Ascending aorta (tissue), 2 donors: ENCODE results near the gene PRUNE2. TPM values are rescaled to one million over a fixed set of nuclear protein-coding genes. Genes with fewer than 3 reads are reported as not detected.
A peak's percentile ranks its signal among the peaks of the same experiment; 100 is the strongest.

Experiments used
- DNase-seq, 2 donors: peaks; one replicate each; pipeline ENCODE4 v3.0.0-alpha.2; 2019; ENCODE audit warnings: low spot score in 2 of 2
- H3K27ac ChIP-seq, 2 donors: fragments of 200-600 bp; sonication (generic); one replicate each; pipeline ENCODE4 v1.5.1; 2016 to 2017; ENCODE audit warnings: mild to moderate bottlenecking in 1 of 2
- H3K27me3 ChIP-seq: fragments of 200-600 bp; sonication (generic); one replicate; pipeline ENCODE4 v1.5.1; 2017
- H3K36me3 ChIP-seq, 2 donors: fragments of 200-600 bp; sonication (generic); one replicate each; pipeline ENCODE4 v1.5.1; 2016
- H3K4me1 ChIP-seq, 2 donors: fragments of 200-600 bp; sonication (generic); one replicate each; pipeline ENCODE4 v1.5.1; 2016 to 2017; ENCODE audit warnings: mild to moderate bottlenecking in 1 of 2
- H3K4me3 ChIP-seq, 2 donors: fragments of 200-600 bp; sonication (generic); one replicate each; pipeline ENCODE4 v1.5.1; 2016 to 2017; ENCODE audit warnings: mild to moderate bottlenecking in 1 of 2
- H3K9me3 ChIP-seq, 2 donors: fragments of 200-600 bp; sonication (generic); one replicate each; pipeline ENCODE4 v1.5.1; 2016
- CTCF ChIP-seq, 3 experiments: fragments of 200-600 bp in 2 of 3; fragments of 450-650 bp in 1 of 3; sonication (generic) in 2 of 3; IDR thresholded peaks; one replicate each; pipeline ENCODE4 v1.5.1; 2016 to 2019; ENCODE audit warnings: antibody characterized with exemption in 3 of 3, mild to moderate bottlenecking in 1 of 3, moderate library complexity in 1 of 3
- intact Hi-C: fragments of 100-400 bp; cut with DNase I; formaldehyde crosslinking; loops from one replicate; pipeline ENCODE4 v1.15.1; 2023
- total RNA-seq: library from RNA; depleted of rRNA; stranded (reverse); fragments of >200 nt; gene quantifications from one replicate; pipeline ENCODE4 v1.1.0, GENCODE V29; 2016

PRUNE2 gene
- total RNA-seq, 1 donor from 2014 or later: 200 TPM

- no peaks in the 10 kb centered on the region for H3K36me3 ChIP-seq
- H3K4me3 ChIP-seq: no peak overlapping the region
- H3K27me3 ChIP-seq: no peaks in the 10 kb centered on the region
- no peak overlapping the region for H3K27ac ChIP-seq
- TF ChIP-seq CTCF (IDR thresholded peaks at IDR 0.05): no peak
- no peaks in the 10 kb centered on the region for H3K9me3 ChIP-seq
- intact Hi-C loops: no loop called here
- DNase-seq: no peak
- no peaks in the 10 kb centered on the region for H3K4me1 ChIP-seq
Measured at GRCh38 chr9:76725011-76725546, 180.8 kb downstream of the PRUNE2 start.

- H3K9me3 ChIP-seq: no peaks in the 10 kb centered on the region
- no peak for TF ChIP-seq CTCF (IDR thresholded peaks at IDR 0.05)
- no peak for DNase-seq
- intact Hi-C loops: no loop called here
- no peak overlapping the region for H3K4me3 ChIP-seq
- H3K27me3 ChIP-seq: no peaks in the 10 kb centered on the region
- H3K27ac ChIP-seq: no peak overlapping the region
- peaks cover 0 to 10% of the 10 kb centered on the region in 2 donors for H3K4me1 ChIP-seq
- no peaks in the 10 kb centered on the region for H3K36me3 ChIP-seq
Measured at GRCh38 chr9:76720245-76720644, 185.7 kb downstream of the PRUNE2 start.

GRCh38 chr9:76718166-76718565 is 187.7 kb downstream of the PRUNE2 start:
- intact Hi-C loops: loop anchor here (5.0 to 10.0 kb wide), 3 partner anchors 183 to 209 kb away; partner anchors contain the start of gene PRUNE2
- no peaks in the 10 kb centered on the region for H3K9me3 ChIP-seq
- H3K36me3 ChIP-seq: peaks cover 3 to 6% of the 10 kb centered on the region in 2 donors
- H3K4me3 ChIP-seq: no peak overlapping the region
- peak overlapping the region; percentile 49 to 50 for H3K27ac ChIP-seq
- no peak for DNase-seq
- H3K4me1 ChIP-seq: peaks cover 0 to 10% of the 10 kb centered on the region in 2 donors
- no peak for TF ChIP-seq CTCF (IDR thresholded peaks at IDR 0.05)
- H3K27me3 ChIP-seq: no peaks in the 10 kb centered on the region

GRCh38 chr9:76717613-76718012 is 188.3 kb downstream of the PRUNE2 start:
- peak overlapping the region; percentile 49 to 67 for H3K27ac ChIP-seq
- peaks cover 0 to 10% of the 10 kb centered on the region in 2 donors for H3K4me1 ChIP-seq
- DNase-seq: peak in 1 of 2 donors; percentile 78
- no peak for TF ChIP-seq CTCF (IDR thresholded peaks at IDR 0.05)
- H3K27me3 ChIP-seq: no peaks in the 10 kb centered on the region
- no peak overlapping the region for H3K4me3 ChIP-seq
- intact Hi-C loops: loop anchor here (5.0 to 10.0 kb wide), 3 partner anchors 183 to 210 kb away; partner anchors contain the start of gene PRUNE2
- peaks cover 9 to 12% of the 10 kb centered on the region in 2 donors for H3K36me3 ChIP-seq
- no peaks in the 10 kb centered on the region for H3K9me3 ChIP-seq

GRCh38 chr9:76717176-76717575 is 188.7 kb downstream of the PRUNE2 start:
- Histone ChIP-seq H3K4me1 (peaks cover 0 to 10% of the 10 kb centered on the region in 2 donors), H3K9me3 (no peaks in the 10 kb centered on the region), H3K27ac (peak overlapping the region; percentile 37 to 67), H3K4me3 (no peak overlapping the region), H3K36me3 (peaks cover 12 to 16% of the 10 kb centered on the region in 2 donors), H3K27me3 (no peaks in the 10 kb centered on the region)
- DNase-seq: no peak
- intact Hi-C loops: loop anchor here (5.0 to 10.0 kb wide), 3 partner anchors 182 to 210 kb away; partner anchors contain the start of gene PRUNE2
- TF ChIP-seq CTCF (IDR thresholded peaks at IDR 0.05): no peak
